ENCODE results near the gene ASCC1.
A peak's percentile ranks its signal among the peaks of the same experiment; 100 is the strongest.

Gene ASCC1

DNA sequence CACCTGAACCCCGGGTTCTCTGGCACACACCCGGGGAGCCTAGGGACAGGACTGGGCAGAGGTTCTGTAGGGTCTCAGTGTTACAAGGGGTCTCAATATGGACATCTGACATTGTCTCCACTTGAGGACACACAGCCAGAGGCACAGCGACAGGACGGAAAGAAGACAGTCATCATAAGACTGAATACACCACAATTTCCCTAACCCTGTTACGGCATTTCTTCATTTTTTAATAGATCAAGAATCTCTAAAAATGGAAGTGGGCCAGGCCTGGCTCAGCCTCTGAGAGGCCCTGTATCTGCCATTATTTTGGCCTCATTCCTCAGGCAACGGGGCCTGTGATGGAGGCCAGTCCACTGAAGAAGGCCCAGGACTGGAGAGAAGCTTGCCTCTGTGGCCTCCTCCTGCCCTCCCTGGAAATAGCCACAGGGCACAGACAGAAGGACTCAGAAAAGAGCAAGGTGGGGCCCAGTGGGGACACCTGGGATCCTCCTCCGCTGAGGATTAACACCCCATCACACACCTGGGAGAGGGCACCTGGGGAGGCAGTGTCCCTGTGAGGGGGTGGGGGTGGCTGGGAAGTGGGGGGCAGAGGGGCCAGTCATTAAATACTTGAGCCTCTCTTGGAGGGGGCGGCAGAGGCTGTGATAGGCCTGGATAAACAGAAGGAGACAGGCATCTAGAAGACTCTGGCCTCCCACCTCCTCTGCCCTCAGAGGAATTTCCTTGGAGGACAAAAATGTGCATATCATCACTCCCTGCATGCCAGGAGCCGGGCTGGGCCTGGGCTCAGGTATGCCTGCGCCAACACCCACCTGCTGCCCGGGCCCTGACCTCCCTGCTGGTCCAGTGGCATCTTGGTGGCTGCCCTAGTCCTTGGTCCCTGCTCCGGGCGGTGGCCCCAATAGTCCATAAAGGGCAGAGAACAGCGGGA is 135.8 kb downstream of the ASCC1 start:
- DNase-seq, result no peak

DNA sequence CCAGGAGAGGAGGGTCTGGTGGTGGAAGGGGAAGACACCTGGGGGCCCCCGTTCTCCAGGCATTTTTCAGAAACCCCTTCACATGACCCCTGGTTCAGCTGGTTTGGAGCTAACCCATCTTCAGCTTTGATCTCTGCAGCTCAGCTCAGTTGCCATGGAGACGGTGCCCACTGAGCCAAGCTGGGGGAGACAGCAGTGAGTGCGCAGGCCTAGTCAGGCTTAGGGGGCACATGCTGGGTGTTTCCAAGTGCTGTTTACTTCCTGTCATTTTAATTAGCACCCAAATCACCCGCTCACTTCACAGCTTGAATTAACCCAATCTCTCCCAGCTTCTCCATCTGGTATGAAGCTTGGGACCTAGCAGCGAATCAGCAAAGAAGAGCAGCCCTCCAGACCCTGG is 136.7 kb downstream of the ASCC1 start:
- DNase-seq, result peak; percentile 29 to 54

GRCh38 chr10:72077275-72077990 is 138.6 kb downstream of the ASCC1 start:
- DNase-seq, result no peak

- no peak for DNase-seq
Measured at GRCh38 chr10:72076756-72077155, 139.3 kb downstream of the ASCC1 start.

DNA sequence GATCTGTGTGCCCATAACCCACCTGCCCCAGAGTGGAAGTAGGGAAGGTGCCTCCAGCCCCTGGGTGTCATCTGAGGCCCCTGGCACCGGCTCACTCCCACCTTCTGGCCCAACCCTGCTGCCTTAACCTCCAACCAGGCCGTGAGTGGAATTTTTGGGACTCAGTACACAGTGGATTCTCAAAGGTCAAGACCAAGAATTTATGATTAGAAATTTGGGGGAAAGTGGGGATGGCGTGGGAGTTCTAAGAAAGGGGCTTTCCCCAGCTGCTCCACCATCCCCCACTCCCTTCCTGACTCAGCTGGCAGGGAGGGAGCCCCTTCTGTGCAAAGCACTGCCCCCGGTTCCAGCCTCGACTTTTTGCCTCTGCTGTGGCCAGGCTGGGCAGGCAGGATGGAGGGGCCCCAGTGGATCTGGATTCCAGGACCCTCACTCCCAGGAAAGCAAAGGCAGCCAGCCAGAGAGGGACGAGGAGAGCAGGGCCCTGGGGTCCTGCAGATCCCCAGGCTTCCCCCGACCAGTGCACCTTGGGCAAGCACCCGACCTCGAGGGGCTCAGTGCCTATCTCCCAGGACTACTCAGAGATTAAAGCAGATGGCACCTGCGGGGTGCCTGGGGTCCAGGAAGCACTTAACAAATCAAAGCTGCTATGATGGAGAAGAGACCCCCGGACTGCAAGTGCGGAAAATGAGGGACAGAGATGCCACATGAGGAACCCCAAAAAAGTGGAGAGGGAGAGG is 140.5 kb downstream of the ASCC1 start:
- DNase-seq, result peak; percentile 37

- DNase-seq, result no peak
Measured at GRCh38 chr10:72074574-72075375, 141.3 kb downstream of the ASCC1 start.

- DNase-seq, result no peak
Measured at GRCh38 chr10:72073708-72074573, 142.1 kb downstream of the ASCC1 start.

- DNase-seq, result no peak
Measured at GRCh38 chr10:72072639-72073038, 143.4 kb downstream of the ASCC1 start.

DNA sequence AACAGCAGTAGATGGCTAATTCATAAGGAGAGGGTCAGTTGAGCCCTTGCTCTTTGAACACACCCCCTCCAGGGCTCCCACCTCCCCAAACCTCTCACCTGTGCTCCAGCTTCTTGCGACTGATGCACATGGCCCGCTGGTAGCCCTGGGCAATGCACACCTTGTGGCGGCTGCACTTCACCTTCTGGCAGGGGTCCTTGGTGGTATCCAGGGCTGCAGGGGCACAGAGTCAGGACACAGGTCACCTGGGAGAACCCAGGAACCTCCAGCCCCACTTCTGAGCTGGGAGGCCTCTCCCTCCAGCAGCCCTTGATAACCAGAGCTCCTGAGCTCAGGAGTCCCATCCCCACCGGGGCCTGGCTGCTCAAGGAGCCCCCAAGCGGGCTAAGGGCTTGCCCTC is 144.0 kb downstream of the ASCC1 start:
- DNase-seq, result no peak

GRCh38 chr10:72069751-72070526 is 146.1 kb downstream of the ASCC1 start:
- no peak for DNase-seq

DNA sequence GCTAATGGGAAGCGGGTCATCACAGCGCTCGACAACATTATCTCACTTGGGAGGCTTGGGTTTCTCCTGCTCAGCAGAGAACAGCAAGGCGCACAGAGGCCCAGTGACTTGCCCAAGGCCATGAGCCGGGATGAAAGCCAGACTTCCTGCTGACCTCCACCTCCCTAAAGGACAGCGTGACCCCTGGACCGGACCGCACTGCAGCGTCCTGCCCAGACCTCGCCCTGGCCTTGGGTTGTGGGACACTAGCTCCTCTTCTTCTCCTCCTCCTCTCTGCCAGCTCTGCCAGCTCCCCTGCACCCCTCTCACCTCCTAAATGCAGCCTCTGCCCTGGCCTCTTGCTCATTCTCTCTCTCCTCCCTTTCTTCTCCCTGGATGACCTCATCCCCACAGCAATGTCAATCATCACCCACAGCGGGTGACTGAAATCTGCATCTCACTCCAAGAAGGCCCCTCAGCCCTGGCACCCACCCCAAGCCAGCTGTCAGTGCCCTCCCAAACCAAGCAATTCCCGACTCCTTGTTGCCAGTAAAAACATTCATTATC is 147.1 kb downstream of the ASCC1 start:
- DNase-seq, result no peak

DNA sequence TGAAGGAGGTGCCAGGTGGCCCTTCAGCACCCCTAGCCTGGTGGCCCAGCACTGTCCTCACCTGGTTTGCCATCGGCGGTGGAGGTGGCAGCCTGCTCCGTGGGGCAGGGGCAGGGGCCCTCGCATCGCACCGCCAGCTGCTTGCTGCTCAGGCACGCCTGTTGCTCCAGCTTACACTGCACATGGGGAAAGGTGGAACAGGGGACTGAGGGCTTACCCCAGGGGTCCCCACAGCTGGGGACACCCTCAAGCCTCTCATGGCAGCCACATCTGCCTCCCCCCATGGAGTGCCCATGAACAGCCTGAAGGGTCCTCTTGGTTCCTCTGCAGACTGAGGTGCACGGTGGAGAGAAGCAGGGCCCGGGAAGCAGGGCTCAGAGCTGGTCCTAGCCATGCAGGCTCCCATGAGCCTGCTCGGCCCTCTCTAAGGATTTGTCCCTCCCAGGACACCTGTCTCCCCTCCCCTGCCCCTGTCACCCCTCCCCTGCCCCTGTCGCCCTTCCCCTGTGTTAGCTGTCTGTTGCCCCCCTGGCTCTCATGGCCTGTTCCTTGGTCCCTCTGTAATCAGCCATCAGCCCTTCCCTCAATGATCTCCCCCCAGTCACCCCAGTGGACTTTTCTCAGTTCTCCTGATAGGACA is 147.8 kb downstream of the ASCC1 start:
- DNase-seq, result no peak

DNA sequence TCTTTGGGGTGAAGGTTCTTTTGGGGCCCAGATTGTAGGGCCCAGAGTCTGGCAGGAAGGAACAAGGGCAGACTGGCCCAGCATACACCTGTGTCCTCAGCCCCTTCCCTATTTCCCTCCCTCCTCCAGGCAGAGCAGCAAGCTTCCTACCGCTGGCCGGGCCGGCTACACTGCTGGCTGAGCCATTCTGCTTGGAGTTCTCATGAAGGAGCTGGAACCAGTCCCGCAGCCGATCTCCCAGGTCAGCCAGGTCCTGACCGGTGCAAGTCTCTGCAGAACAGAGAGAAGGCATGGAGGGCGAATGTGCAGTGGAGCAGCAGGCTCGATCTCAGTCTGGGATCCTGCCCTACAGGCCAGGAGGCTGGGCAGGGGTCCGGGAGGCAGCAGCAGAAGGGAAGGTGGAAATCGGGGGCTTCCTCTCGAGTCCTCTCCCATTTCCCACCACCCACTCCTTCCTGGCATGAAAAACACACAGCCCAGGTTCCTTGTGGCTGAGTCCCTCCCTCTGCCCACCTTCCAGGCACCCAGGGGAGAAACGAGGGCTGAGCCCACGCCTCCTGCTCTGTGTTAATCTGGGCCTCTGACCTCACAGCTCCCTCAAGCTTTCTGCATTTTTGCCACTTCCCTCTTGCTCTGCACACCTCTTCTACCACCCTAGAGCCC is 148.5 kb downstream of the ASCC1 start:
- DNase-seq, result no peak

DNA sequence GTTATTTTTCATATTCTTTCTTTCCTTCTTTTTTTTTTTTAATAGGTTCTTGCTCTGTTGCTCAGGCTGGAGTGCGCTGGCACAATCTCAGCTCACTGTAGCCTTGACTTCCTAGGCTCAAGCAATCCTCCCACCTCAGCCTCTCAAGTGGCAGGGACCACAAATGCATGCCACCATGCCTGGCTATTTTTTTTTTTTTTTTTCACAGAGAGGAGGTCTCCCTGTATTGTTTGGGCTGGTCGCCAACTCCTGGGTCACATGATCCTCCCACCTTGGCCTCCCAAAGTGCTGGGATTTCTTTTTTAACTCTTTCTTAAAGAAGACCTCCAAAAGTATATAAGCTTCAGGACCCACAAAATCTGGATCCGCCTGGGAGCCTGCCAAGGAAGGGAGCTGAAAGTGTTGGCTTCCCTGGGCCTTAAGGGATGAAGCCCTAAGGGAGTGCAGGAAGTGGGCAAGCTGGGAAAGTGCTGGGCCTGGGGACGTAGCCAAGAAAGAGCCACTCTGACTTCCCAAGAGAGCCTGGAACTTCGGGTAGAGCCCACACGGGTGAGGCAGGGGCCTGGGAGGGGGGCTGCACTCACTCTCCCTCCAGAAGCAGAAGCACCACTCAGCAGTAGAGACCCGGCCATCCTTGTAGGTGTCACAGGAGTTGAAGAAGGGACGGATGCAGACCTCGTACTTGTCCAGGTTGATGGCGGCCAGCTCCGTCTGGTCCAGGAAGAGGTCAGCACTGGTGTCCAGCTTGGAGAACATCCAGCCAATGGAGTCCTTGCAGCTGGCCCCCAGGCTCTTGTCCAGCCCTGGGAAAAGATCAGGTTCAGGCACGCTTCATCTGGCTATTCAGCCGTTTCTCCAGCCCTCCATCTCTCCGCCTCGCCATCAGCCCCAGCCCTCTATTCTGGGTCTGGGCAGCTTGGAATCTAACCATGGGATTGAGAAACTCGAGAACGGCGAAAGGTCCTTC is 149.5 kb downstream of the ASCC1 start:
- no peak for DNase-seq

DNA sequence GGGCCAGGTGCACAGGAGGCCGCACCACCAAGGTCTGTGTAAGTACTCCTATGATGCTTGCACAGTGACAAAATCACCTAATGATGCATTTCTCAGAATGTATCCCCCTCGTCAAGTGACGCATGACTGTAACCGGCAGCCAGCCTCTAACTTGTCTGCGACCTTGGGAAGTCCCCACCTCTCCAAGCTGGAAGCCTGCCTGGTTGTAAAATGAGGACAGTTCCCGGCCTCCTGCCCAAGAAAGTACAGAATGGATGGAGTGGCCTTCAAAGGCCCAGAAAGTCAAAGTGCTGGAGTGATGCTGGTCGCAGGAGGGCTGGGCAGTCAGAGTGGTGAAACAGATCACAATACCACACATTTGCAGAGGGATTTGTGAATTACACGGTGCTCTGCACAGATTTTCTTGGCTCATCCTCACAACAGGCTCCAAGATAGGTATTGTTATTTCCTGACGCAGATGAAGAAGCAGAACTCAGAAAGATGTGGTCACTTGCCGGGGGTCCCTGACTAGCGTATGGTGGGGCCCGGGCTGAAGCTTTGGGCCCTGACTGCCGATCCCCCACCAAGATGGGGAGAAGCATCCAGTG is 150.5 kb downstream of the ASCC1 start:
- DNase-seq, result no peak

GRCh38 chr10:72063703-72064391 is 152.2 kb downstream of the ASCC1 start:
- no peak for DNase-seq

Data from activated CD4-positive, alpha-beta T cell treated with anti-CD3 and anti-CD28 coated beads for 4 hours (primary cell).